Neuron (in vitro differentiated cells): Measurements from ENCODE around the gene SNRNP27.
"Not testable (repeated sequence)": the region's sequence is repeated elsewhere in the genome, so short reads cannot be mapped to it uniquely, and the experiment has no call there.

Experiments used
- H2AFZ ChIP-seq: one replicate; pipeline ENCODE4 v1.6.1; 2013; ENCODE audit warnings: low read depth, mild to moderate bottlenecking, inconsistent platforms, low read length, moderate library complexity
- H3K27me3 ChIP-seq: one replicate; pipeline ENCODE4 v1.6.1; 2013; ENCODE audit warnings: low read length; ENCODE audit not compliant: insufficient read depth
- H3K36me3 ChIP-seq: one replicate; pipeline ENCODE4 v1.6.1; 2013; ENCODE audit warnings: low read length; ENCODE audit not compliant: insufficient read depth
- H3K4me1 ChIP-seq: one replicate; pipeline ENCODE4 v1.6.1; 2013; ENCODE audit warnings: low read length; ENCODE audit not compliant: insufficient read depth
- H3K4me3 ChIP-seq: 2 replicates; pipeline ENCODE4 v1.5.1; 2013; ENCODE audit warnings: mild to moderate bottlenecking, low read length, moderate library complexity
- H3K9me3 ChIP-seq: one replicate; pipeline ENCODE4 v1.6.1; 2013; ENCODE audit warnings: low read length

Gene SNRNP27

GRCh38 chr2:69894737-69895136, 981 bp downstream of the SNRNP27 start:
- not testable (repeated sequence) for H3K9me3 ChIP-seq, H3K27me3 ChIP-seq, H3K4me1 ChIP-seq, H2AFZ ChIP-seq
- Histone ChIP-seq H3K36me3 (peaks cover 38% of the 10 kb centered on the region), H3K4me3 (peak overlapping the region; percentile 99)

GRCh38 chr2:69902213-69902922, 8.6 kb downstream of the SNRNP27 start:
- Histone ChIP-seq H3K4me3 (no peak overlapping the region), H3K4me1 (no peaks in the 10 kb centered on the region), H2AFZ (no peak overlapping the region), H3K36me3 (peaks cover 75% of the 10 kb centered on the region), H3K27me3 (no peaks in the 10 kb centered on the region), H3K9me3 (no peaks in the 10 kb centered on the region)

- Histone ChIP-seq H3K36me3 (peaks cover 57% of the 10 kb centered on the region), H3K4me3 (no peak overlapping the region), H3K27me3 (no peaks in the 10 kb centered on the region), H2AFZ (no peak overlapping the region), H3K4me1 (no peaks in the 10 kb centered on the region), H3K9me3 (no peaks in the 10 kb centered on the region)
Observed at GRCh38 chr2:69907216-69907615, 13.5 kb downstream of the SNRNP27 start.

- Histone ChIP-seq H3K27me3 (no peaks in the 10 kb centered on the region), H3K9me3 (no peaks in the 10 kb centered on the region), H3K36me3 (peaks cover 26% of the 10 kb centered on the region), H2AFZ (no peak overlapping the region), H3K4me1 (peaks cover 14% of the 10 kb centered on the region), H3K4me3 (no peak overlapping the region)
Observed at GRCh38 chr2:69911985-69912563, 18.3 kb downstream of the SNRNP27 start.

GRCh38 chr2:69914164-69914949, 20.6 kb downstream of the SNRNP27 start:
- no peaks in the 10 kb centered on the region for H3K9me3 ChIP-seq
- H3K4me1 ChIP-seq = peaks cover 16% of the 10 kb centered on the region
- peaks cover 10% of the 10 kb centered on the region for H3K36me3 ChIP-seq
- peak overlapping the region; percentile 68 for H3K4me3 ChIP-seq
- no peaks in the 10 kb centered on the region for H3K27me3 ChIP-seq
- peak overlapping the region; percentile 29 for H2AFZ ChIP-seq

GRCh38 chr2:69914950-69915945, 21.5 kb downstream of the SNRNP27 start, which contains the start of gene MXD1:
MXD1 (plus strand) TSS chr2:69915109; CDS start chr2:69915331, 222 bp downstream.
- H3K4me3 ChIP-seq = peak within 1 kb of the TSS; percentile 77
- no peaks in the 10 kb centered on the region for H3K9me3 ChIP-seq
- H2AFZ ChIP-seq = peak within 1 kb of the TSS; percentile 49
- H3K36me3 ChIP-seq = peaks cover 5% of the 10 kb centered on the region
- peaks cover 16% of the 10 kb centered on the region for H3K4me1 ChIP-seq
- H3K27me3 ChIP-seq = no peaks in the 10 kb centered on the region

- Histone ChIP-seq H3K36me3 (peaks cover 13% of the 10 kb centered on the region), H3K4me3 (peak overlapping the region; percentile 77), H3K27me3 (no peaks in the 10 kb centered on the region), H2AFZ (no peak overlapping the region), H3K9me3 (no peaks in the 10 kb centered on the region), H3K4me1 (peaks cover 16% of the 10 kb centered on the region)
Observed at GRCh38 chr2:69916106-69916505, 22.4 kb downstream of the SNRNP27 start.

- Histone ChIP-seq H3K4me1 (peaks cover 16% of the 10 kb centered on the region), H3K36me3 (peaks cover 21% of the 10 kb centered on the region), H3K4me3 (no peak overlapping the region)
Observed at GRCh38 chr2:69917852-69918251, 24.1 kb downstream of the SNRNP27 start.

GRCh38 chr2:69918401-69918800, 24.6 kb downstream of the SNRNP27 start:
- Histone ChIP-seq H3K4me3 (no peak overlapping the region), H3K27me3 (no peaks in the 10 kb centered on the region)

More at GRCh38 chr2:69917852-69918251, 24.1 kb downstream of the SNRNP27 start:
- Histone ChIP-seq H2AFZ (no peak overlapping the region), H3K9me3 (no peaks in the 10 kb centered on the region), H3K27me3 (no peaks in the 10 kb centered on the region)

GRCh38 chr2:69923116-69923515, 29.4 kb downstream of the SNRNP27 start:
- H3K9me3 ChIP-seq = no peaks in the 10 kb centered on the region
- H3K4me1 ChIP-seq = no peaks in the 10 kb centered on the region
- no peaks in the 10 kb centered on the region for H3K27me3 ChIP-seq
- peaks cover 33% of the 10 kb centered on the region for H3K36me3 ChIP-seq
- no peak overlapping the region for H3K4me3 ChIP-seq
- H2AFZ ChIP-seq = no peak overlapping the region

More at GRCh38 chr2:69918401-69918800, 24.6 kb downstream of the SNRNP27 start:
- Histone ChIP-seq H3K4me1 (peaks cover 16% of the 10 kb centered on the region), H3K36me3 (peaks cover 23% of the 10 kb centered on the region), H3K9me3 (no peaks in the 10 kb centered on the region), H2AFZ (no peak overlapping the region)

- H3K4me3 ChIP-seq = no peak overlapping the region
- H2AFZ ChIP-seq = no peak overlapping the region
- peaks cover 30% of the 10 kb centered on the region for H3K36me3 ChIP-seq
- H3K27me3 ChIP-seq = no peaks in the 10 kb centered on the region
- H3K4me1 ChIP-seq = no peaks in the 10 kb centered on the region
- no peaks in the 10 kb centered on the region for H3K9me3 ChIP-seq
Observed at GRCh38 chr2:69926849-69927515, 33.2 kb downstream of the SNRNP27 start.
